SK-N-DZ (cell line): ENCODE data around the gene USP3. TPM values are rescaled to one million over a fixed set of nuclear protein-coding genes. Genes with fewer than 3 reads are reported as not detected.

Experiments
- DNase-seq: peaks from one replicate; pipeline ENCODE4 v3.0.0-alpha.2; 2015; ENCODE audit warnings: low spot score
- polyA plus RNA-seq, 2 experiments: library from polyadenylated mRNA; depleted of rRNA; stranded (reverse); fragments of >200 nt; gene quantifications; 2 replicates each; pipeline ENCODE4 v1.2.3, GENCODE V29; 2014

The USP3 gene
- polyA plus RNA-seq (2014; cell fraction: cytosol; rRNA removed), result 39.4 and 44.9 TPM in 2 replicates
- 66.3 and 91.6 TPM in 2 replicates for polyA plus RNA-seq (2014; cell fraction: nucleus; rRNA removed)

DNA sequence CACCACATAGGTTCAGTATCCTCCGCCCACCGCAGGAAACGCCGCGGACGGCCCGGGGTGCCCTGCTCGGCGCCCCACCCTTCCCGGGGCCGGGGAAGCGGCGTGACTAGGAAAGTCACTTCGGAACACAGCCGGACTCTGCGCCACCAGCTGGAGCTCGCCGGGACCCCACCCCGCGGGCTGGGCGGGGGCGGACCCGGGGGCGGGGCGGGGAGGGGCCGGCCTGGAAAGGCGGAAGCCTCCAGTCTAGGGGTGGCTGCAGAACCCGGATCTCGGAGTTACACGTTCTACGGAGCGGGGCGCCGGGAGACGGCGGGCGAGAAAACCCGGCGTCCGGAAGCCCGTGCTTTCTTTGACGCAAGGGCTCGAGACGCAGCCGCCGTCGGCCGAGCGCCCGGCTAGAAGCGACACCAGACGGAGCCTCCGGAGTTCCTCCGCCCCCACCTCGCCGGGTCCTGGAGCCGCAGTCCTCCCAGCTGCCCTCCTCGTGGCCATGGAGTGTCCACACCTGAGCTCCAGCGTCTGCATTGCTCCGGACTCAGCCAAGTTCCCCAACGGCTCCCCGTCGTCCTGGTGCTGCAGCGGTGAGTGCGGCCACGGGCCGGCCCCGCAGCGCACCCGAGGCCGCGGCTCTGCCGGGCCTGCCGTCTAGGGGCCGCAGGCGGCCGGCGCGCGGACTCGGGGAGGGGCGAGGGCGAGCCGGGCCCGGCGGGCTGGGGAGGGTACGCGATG lies at the start of gene USP3:
Gene USP3 (plus strand): TSS at position 347 of the 732 bp plus-strand sequence. CDS start 147 bp downstream, at position 494.
- peak; percentile 92 for DNase-seq

- DNase-seq, result no peak
These were observed 48.1 kb upstream of the USP3 start for GRCh38 chr15:63456258-63456657.

DNA sequence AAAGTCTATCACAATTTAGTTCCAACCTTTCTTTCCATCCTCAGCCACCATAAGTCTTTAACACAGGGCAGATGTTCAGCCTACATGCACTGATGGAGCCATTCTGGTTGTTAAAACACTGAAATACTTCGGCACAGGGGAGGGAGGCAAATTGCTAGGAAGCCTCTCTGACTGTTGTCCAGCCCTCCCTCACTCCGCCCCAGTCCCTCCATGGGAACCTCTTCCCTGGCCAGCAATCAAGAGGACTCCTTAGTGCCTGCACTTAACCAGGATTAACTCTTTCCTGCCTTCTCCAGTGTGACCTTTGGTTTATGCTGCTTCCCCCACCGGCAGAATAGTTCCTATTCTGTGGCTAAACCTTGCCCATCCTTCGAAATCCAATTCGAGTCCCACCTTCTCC lies 47.0 kb upstream of the USP3 start:
- no peak for DNase-seq

DNA sequence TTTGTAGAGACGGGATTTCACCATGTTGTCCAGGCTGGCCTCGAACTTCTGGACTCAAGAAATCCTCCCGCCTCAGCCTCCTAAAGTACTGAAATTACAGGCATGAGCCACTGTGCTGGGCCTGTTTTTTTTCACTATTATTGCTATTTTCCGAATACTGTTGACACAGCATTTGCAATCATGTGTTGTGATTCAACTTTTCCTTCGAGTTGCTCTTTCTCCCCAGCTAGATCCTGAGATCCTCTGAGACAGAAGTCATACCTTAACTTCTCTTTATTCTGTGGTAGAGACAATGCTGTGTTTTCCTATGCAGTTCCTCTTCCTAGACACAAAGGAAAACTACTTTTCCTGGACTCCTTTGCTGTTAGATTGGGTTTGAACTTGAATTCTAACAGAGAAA lies 46.4 kb upstream of the USP3 start:
- no peak for DNase-seq

DNA sequence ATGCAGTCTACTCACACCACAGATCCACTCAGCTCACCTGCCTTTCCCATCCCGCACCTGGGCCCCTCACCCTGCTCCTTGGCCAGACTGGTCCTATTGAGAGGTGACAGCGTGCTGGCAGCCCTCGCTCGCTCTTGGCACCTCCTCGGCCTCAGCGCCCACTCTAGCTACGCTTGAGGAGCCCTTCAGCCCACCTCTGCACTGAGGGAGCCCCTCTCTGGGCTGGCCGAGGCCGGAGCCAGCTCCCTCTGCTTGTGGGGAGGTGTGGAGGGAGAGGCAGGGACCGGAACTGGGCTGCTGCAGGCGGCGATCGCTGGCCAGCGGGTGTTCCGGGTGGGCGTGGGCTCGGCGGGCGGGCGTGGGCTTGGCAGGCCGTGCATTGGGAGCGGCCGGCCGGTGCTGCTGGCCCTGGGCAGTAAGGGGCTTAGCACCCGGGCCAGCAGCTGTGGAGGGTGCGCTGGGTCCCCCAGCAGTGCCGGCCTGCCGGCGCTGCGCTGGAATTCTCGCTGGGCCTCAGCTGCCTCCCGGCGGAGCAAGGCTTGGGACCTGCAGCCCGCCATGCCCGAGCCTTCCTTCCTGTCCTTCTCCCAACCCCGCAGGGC lies 45.5 kb upstream of the USP3 start:
- DNase-seq, result no peak

GRCh38 chr15:63460210-63461155 lies 43.9 kb upstream of the USP3 start:
- DNase-seq, result no peak

DNA sequence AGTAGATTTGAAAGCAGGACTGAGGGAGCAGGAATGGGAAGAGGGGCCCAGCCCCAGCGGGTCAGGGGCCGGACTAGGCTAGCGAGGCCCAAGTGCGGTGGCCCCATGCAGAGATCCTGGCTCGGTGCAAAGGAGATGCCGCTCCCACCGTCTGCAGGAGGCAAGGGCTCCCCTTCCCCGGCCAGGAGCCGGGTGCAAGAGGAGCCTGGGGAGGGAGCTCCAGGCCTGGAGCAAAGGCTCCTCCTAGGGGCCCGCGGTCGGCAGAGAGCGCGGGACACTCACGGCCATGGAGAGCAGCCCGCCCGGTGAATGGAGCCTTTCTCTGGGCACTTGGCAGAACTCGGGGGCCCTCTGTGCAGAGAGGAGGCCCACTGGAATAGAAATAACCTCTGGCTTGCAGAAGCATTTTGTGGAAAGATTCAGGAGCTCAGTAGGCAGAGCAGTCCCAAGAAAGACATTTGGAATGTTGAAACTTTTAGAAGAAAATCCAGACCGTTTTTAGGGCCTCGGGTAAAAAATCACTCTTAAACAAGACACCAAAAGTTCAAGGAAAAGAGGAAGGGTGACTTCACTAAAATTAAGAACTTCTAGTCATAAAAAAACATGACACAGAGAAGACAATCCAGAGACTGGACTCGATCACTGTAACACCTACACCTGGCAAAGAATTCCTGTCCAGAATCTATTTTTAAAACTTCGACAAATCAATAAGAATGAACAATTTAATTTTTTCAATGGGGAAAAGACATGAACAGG lies 43.0 kb upstream of the USP3 start:
- DNase-seq, result no peak

GRCh38 chr15:63462088-63462487 lies 42.3 kb upstream of the USP3 start:
- no peak for DNase-seq

GRCh38 chr15:63463036-63463435 lies 41.4 kb upstream of the USP3 start:
- DNase-seq, result no peak

- DNase-seq, result no peak
These were observed 40.6 kb upstream of the USP3 start for GRCh38 chr15:63463793-63464192.

GRCh38 chr15:63465104-63465503 lies 39.3 kb upstream of the USP3 start:
- no peak for DNase-seq

- DNase-seq, result peak; percentile 68
These were observed 37.8 kb upstream of the USP3 start for GRCh38 chr15:63466378-63467192.

- no peak for DNase-seq
These were observed 35.2 kb upstream of the USP3 start for GRCh38 chr15:63469190-63469589.

DNA sequence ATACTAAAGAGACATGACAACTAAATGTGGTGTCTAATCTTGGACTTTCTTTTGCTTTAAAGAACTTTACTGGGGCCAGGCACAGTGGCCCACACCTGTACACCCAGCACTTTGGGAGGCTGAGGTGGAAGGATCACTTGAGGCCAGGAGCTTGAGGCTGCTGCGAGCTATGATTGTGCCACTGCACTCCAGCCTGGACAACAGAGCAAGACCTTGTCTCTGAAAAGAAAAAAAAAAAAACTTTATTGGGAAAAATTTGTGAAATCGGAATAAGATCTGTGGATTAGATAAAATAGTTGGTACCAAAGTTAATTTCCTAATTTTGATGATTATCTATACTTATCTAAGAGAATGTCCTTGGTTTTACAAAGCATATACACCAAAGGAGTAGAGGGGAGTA lies 34.4 kb upstream of the USP3 start:
- DNase-seq, result no peak

DNA sequence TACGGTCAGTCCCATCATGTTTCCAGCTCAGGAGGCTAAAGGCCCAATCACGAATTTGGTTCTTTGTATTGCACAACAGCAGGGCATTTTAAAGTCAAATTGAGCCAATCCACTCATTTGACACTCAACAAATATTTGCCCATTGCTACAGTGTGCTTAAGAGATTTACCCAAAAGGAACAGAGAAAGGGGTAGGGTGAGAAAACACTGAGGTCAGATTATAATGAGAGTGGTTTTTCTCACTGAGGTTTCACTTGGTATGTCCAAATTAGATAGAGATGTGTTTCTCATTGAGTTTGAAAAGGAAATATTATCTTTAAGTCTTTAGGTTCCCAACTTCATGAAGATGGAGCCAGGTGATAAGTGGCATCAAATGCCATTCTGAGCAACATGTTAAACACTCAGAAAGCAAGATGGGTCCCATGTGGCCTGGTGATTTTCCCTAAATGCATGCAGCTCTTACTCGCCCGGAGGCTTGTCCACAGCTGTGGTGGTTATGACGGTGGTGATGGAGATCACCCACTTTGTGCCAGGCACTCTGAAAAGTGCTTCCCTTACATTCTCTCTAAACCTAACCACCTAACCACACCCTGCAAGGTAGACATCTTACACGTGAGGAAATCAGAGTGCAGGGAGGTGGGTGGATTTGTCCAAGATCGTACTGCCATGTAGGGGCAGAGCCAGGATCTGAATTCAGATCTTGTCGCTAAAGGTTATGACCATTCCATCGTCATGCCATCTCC lies 31.2 kb upstream of the USP3 start:
- no peak for DNase-seq

- DNase-seq, result no peak
These were observed 30.7 kb upstream of the USP3 start for GRCh38 chr15:63473749-63473998.

GRCh38 chr15:63473999-63474809 lies 30.2 kb upstream of the USP3 start:
- peak; percentile 40 for DNase-seq

DNA sequence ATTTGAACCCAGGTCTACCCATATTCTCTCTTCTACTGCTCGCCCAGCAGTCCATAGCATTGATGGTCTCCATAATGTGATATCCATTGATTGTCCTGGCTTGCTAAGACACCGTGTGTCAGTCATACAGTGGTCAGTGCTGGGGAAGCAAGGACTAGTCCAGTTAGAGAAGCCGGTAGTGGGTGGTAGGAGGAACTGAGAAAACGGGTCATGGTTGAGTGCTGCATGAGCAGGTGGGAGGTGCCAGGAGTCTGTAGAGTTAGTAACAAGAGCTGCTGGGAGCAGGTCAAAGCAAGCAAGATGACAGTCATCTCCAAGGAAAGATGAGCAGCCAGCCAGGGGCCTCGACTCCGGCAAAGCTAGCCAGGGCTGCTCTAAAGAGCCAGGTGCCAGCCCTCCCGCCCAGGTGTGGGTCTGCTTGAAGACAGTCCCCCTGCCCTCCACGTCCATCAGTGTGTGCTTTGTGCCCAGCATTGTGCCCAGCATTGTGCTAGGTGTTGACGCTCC lies 29.5 kb upstream of the USP3 start:
- peak; percentile 32 for DNase-seq

DNA sequence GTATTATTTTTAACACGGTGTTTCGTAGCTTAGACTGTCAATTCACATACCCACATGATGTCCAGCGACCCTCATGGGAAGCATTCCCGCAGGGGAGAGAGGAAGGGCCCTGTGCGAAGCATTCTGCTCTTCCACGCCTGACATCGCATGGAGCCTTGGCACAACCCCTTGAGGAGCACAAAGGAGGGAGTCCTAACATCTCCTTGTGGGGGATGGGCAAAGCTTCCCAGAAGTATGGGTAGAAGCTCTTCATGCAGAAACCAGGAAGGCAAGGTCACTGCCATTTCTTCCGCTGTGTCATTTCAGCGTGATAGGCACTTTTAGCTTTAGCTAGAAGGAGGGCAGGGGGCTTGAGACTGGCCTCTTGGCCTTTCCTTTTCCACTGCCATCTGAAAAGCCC lies 28.7 kb upstream of the USP3 start:
- DNase-seq, result no peak
